GM19372 (cell line): ENCODE measurements around the gene TRMT44.

Experiments
- ATAC-seq: cut with Tn5 transposase; IDR thresholded peaks from one replicate; pipeline ENCODE4 v1.9.1; 2021; ENCODE audit warnings: mild to moderate bottlenecking, low read depth, moderate library complexity; ENCODE audit not compliant: unreplicated experiment

Gene TRMT44

GRCh38 chr4:8434251-8435073 is 6.1 kb upstream of the TRMT44 start:
- ATAC-seq = no peak

- peak; percentile 52 for ATAC-seq
These were observed 4.9 kb upstream of the TRMT44 start for GRCh38 chr4:8435656-8436121.

GRCh38 chr4:8437281-8437680 is 3.3 kb upstream of the TRMT44 start:
- no peak for ATAC-seq

- ATAC-seq = no peak
These were observed 1.8 kb upstream of the TRMT44 start for GRCh38 chr4:8438743-8439142.

DNA sequence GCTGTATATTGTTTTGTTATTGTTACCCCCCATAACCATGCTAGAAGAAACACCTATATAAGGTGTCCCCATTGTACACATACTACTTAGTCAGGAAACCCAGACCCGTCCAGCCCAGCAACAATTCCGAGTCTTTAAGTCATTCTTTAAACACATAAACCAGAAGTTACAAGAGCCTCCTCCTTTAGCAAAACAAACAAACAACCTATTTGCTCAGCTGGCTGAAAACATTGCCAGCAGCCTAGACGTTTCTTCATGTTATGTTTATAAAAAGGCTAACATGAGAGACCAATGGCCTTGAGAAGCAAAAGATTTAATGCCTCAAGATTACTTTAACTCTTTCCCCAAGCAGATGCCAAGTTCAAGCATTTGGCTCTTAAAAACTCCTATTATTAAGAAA is 1.4 kb upstream of the TRMT44 start:
- ATAC-seq = no peak

DNA sequence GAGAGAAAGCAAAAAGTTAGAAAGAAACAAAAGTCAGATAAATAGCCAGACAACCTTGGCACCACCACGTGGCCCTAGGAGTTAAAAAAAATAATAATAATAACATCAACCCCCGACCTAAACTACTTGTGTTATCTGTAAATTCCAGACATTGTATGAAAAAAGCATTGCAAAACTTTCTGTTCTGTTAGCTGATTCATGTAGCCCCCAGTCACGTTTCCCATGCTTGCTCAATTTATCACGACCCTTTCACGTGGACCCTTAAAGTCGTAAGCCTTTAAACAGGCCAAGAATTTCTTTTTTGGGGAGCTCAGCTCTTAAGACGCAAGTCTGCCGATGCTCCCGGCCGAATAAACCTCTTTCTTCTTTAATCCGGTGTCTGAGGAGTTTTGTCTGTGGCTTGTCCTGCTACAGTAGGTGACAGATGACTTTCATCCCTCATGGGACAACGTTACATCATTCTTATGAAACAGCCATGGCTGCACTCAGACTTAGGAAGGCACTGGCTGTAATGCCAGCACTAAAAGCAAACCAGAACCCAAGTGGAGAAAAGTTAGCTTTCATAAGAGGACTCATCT is 574 bp upstream of the TRMT44 start:
- peak; percentile 20 for ATAC-seq

DNA sequence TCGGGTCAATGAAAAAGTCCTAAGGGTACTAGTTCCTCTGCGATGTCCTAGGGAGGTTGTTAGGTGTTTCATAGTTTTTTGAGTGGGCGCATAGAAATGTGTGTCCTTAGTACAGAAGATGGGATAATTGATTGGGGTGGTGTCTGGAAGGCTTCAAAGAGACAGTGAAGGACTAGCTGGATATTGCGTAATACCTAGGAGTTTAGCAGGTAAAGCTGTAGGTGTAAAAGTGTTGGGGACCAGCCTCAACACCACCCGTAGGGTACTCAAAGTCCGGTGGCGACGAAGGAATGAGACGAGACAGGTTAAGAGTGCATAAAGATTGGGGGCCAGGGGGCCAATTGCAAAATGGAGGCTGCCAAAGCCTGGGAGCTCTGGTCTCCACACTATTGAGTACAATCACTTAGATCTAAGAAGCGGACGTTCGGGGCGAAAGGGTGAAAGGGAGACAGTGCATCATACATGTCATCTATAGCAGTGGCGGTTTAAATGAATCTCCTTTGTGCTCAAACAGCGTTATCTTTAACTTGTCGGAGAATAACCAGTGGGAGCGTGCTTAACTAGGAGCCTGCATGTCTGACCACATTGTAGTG is 1.0 kb downstream of the TRMT44 start:
- ATAC-seq = no peak

GRCh38 chr4:8442596-8443358 is 2.2 kb downstream of the TRMT44 start:
- ATAC-seq = no peak

GRCh38 chr4:8443801-8444200 is 3.2 kb downstream of the TRMT44 start:
- no peak for ATAC-seq

GRCh38 chr4:8446122-8446521 is 5.5 kb downstream of the TRMT44 start:
- no peak for ATAC-seq

GRCh38 chr4:8451440-8452182 is 11.0 kb downstream of the TRMT44 start:
- ATAC-seq = no peak

DNA sequence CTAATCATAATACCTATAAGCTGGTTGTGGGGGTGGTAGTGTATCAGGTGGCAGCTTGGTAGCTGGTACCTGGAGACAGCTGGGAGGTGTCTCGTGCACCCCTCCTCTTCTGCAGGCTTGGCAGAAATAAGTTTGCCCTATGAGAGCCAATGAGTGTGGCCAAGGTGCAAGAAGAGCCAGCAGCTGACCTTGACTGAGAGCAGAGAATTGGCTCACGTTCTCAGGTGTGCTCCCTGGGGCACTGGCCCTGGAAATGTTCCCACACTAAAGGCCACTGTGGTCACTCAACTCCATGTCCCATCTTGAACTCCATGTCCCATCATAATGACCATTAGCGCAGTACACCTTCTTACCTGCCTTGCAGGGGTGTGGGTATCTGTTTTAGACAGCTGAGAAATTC is 13.4 kb downstream of the TRMT44 start:
- ATAC-seq = no peak

DNA sequence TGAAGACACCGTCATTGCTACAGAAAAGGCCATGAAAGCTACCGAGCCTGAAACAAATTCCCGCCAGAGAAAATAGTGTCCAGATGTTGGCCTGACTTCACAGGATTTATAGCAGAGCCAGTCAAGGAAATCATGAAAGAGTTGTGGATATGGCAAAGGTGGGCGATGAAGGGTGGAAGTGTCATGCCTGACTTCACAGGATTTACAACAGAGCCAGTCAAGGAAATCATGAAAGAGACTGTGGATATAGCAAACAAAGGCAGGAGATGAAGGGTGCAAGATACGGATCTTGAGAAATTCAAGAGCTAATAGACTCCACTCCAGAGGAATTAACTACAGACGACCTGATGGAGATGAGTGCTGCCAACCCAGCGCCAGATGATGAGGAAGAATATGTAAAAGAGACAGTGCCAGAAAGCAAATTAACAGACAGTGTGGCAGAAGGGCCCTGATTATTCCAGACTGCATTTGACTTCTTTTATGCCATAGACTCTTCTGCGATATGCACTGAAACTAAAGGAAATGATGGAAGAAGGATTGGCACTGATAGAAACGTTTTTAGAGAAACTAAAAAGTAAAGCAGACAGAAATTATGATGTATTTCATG is 17.2 kb downstream of the TRMT44 start:
- ATAC-seq = no peak

DNA sequence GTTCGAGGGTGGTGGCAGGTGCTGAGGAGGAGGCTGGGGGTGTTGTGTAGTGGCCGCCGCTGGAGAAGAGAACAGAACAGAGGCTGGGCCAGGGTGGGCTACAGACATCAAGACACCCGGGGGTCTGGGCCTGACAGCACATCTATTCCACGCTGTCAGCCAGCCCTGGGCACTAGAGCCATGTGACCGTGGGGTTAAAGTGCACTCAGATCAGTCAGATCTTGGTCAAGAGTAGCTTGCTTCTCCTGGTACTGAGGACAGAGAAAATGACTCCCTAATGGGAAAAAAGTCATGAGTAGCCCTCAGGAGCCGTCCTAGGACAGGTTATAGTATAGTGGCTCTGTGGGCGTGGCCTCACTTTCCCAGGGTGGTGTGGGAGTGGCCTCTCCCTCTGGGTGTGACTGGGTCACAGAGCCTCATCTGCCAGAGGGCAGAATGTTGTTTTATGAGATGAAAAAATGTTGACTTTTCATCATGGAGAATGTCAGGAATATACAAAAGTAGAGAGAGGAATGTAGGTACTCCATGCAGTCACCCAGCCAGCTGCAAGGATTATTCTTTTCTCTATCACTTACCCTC is 19.4 kb downstream of the TRMT44 start:
- ATAC-seq = no peak

DNA sequence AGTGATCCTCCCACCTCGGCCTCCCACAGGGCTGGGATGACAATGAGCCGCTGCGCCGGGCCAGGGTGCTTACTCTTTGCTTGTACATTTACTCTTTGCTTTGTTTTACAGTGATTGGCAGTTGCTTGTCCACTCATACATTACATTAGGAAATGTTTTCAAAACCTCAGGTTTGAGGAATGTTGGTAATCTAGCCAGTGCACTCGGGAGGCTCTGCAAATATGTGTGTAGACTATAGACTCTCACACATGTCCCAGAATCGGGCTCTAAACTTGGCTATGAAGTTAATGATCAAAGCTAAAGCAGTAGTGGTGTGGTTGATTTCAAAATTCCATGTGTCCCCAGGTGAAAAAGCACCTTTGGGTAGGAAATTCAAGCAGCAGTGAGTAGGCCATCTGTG is 20.5 kb downstream of the TRMT44 start:
- no peak for ATAC-seq

- no peak for ATAC-seq
These were observed 21.0 kb downstream of the TRMT44 start for GRCh38 chr4:8461616-8462015.

DNA sequence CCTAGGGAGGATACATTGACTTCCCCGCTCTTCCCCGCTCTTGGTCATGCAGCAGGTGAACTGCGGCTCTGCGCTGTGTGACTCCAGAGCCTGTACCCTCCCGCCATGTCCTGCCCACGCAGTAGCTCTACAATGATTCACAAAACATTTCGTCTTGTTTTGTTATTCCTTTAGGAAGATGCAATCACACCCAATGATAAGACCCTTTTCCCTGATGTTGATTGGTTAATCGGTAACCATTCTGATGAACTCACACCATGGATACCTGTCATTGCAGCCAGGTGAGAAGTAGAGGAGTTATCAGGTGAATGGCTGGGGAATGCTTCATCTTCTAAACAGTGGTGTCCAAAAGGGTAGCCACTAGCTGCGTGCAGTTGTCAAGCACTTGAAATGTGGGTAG is 23.2 kb downstream of the TRMT44 start:
- no peak for ATAC-seq

GRCh38 chr4:8464381-8464780 is 23.8 kb downstream of the TRMT44 start:
- no peak for ATAC-seq
